Measurements from ENCODE around the gene HEYL.

HEYL gene

GRCh38 chr1:39639305-39640130, at the start of gene HEYL:
HEYL (minus strand) TSS chr1:39639643; CDS start chr1:39639625, 18 bp downstream.
- DNase-seq (ENCODE audit: extremely low spot score, insufficient read length, low read depth) (no peak), FAIRE-seq (no peak)

GRCh38 chr1:39689214-39689613, 49.8 kb upstream of the HEYL start:
- DNase-seq (ENCODE audit: extremely low spot score, insufficient read length, low read depth) (no peak), FAIRE-seq (no peak)

DNA sequence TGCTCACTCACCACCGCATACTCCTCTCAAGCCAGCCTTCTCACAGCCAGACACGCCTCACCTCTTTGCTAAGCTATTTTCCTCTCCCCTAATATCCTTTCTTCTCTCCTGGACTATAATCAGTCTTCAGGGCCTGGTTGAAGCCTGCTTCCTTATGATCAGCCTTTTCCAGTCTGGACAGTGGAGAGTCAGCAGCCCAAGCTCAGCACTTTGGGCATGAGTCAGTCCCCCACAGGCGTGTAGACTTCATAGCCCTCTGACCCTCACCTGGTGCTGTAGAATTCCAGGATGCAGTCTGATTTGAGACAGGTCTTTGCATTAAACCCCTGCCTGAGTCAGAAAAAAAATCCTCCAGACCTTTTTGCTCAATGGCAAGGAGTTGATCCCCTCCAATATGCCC, 49.3 kb upstream of the HEYL start:
- DNase-seq (ENCODE audit: extremely low spot score, insufficient read length, low read depth), result no peak
- FAIRE-seq, result no peak

- FAIRE-seq, result no peak
- no peak for DNase-seq (ENCODE audit: extremely low spot score, insufficient read length, low read depth)
Observed at GRCh38 chr1:39687243-39687642, 47.8 kb upstream of the HEYL start.

DNA sequence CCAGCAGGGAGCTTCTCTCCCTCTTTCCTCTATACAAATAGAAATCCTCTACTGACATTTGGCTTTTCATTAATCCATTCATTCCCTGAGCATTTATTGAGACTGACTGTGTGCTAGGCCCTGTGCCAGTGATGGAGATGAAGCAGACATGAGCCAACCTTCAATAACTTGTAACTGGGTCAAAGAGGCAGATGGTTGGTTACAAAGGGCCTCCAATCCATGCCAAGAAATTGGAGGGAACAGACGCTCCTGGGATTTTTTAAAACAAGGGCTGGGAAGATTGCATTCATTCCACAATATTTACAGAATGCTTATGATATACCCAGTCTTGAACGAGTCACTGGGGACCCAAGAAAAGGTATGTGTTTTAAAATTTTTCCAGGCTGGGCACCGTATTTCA, 45.6 kb upstream of the HEYL start:
- FAIRE-seq (no peak), DNase-seq (ENCODE audit: extremely low spot score, insufficient read length, low read depth) (no peak)

- FAIRE-seq, result no peak
- DNase-seq (ENCODE audit: extremely low spot score, insufficient read length, low read depth), result no peak
Observed at GRCh38 chr1:39684313-39684664, 44.8 kb upstream of the HEYL start.

DNA sequence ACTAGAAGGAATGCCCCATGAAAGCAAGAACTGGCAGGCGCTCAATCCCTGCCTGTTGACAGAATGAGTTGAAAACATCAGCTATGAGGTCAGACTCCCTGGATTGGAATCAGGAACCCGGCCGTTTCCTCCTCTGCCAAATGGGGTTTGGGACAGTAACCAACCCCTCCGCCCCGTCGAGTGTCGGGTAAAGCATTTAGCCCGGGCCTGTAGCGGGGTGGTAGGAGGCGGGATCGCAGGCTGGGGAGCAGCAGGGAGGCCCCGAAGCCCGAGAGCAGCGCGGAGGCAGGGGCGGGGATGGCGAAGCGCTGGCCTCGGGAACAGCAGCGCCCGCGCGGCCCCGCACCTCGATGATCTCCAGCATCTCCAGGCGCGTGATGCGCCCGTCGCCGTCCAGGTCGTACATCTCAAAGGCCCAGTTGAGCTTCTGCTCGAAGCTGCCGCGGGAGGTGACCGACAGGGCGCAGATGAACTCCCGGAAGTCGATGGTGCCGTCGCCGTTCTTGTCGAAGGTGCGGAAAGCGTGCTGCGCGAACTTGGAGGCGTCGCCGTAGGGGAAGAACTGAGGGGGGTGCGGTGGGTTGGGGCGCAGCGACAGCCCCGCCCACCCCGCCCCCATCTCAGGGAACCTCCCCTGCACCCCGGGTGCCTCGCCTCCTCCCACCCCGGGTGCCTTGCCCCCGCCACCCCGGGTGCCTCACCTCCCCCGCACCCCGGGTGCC, 44.3 kb upstream of the HEYL start:
- DNase-seq (ENCODE audit: extremely low spot score, insufficient read length, low read depth) (no peak), FAIRE-seq (no peak)

GRCh38 chr1:39681999-39682398, 42.6 kb upstream of the HEYL start:
- FAIRE-seq (no peak), DNase-seq (ENCODE audit: extremely low spot score, insufficient read length, low read depth) (no peak)

- DNase-seq (ENCODE audit: extremely low spot score, insufficient read length, low read depth), result no peak
- no peak for FAIRE-seq
Observed at GRCh38 chr1:39681294-39681693, 41.9 kb upstream of the HEYL start.

- DNase-seq (ENCODE audit: extremely low spot score, insufficient read length, low read depth) (no peak), FAIRE-seq (no peak)
Observed at GRCh38 chr1:39680751-39681150, 41.3 kb upstream of the HEYL start.

DNA sequence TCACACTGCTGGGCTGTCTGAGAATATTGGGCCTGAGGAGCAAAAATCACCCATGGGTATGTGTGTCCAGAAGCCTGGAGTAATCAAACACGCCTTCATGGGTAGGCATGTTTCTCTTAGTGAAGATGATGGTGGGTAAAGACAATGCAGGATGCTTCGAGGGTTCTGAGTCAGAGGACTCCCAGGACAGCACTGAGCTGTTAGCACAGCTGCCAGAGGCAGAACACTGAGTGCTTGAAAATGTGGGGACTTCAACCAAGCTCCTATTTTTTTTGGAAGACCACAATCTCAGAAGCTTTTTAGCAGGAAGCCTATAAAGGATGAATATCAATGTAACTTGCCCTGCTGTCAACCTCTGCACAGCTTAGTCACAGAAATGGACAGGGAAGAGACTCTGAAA, 40.4 kb upstream of the HEYL start:
- no peak for DNase-seq (ENCODE audit: extremely low spot score, insufficient read length, low read depth)
- FAIRE-seq, result no peak

DNA sequence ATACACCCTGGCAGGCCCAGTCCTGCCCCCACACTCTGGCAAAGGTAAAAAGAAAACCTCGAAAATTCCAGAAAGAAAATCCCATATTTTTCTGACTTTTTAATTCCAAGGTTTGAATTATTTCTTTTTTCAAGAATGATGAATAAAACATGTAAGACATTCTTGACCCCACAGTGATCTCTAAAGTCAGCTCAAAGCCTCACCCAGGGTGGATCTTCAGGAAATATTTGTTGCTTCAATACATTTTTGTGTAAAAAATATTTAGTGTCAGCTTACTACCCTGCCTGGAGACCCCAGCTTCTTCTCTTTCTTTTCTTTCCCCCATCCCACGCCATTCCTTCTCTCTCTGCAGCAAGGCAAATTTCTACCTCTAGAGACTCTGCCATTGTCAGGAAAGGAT, 39.4 kb upstream of the HEYL start:
- DNase-seq (ENCODE audit: extremely low spot score, insufficient read length, low read depth) (no peak), FAIRE-seq (no peak)

DNA sequence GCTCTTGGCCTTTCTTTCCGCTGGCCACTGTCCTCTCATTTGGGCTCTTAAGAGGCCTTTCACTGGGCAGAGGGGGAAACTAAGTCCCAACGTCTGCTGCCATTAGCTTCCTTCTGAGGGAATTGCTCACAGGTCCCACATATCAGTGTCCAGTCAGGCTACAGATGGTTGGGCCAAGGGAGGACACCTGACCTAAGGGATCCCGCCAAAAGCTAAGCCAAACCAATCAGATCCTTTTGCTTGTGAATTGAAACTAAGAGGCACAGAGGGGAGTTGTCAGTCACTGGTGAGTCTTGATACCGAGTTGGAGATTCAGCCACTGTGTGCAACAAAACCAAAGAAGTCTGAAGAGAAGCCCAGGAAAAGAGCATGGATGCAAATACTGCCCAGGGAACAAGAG, 38.2 kb upstream of the HEYL start:
- no peak for FAIRE-seq

DNA sequence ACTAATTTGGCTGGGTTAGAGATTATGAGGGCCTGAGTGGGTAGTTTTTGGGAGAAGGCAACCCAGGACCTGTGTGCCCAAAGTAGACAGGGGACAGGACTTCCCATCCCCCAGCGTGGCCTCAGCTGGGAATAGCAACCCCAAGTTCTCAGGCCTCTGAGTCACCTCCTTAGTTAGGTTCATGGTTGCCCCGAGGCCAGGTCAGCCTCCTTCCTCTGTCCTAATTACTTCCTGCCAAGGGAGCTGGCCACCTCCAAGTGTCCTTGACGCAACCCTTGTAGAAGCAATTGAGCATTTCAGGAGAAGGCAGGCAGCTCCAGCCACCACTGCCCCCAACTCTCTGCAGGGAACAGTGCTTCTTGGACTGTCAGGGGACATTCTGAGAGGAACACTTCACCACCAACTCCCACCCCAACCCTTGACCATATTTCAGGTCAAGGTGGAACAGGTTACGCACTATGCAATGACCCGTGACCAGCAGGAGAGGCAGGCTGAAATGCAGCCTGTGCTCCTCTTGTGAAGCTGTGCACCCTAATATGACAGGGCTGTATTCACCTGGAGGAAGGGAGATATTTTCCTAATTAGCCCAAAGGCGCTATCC, 37.6 kb upstream of the HEYL start:
- DNase-seq (ENCODE audit: extremely low spot score, insufficient read length, low read depth) (no peak), FAIRE-seq (no peak)

More for the DNA sequence above, 38.2 kb upstream of the HEYL start:
- no peak for DNase-seq (ENCODE audit: extremely low spot score, insufficient read length, low read depth)

GRCh38 chr1:39675220-39675619, 35.8 kb upstream of the HEYL start:
- DNase-seq (ENCODE audit: extremely low spot score, insufficient read length, low read depth) (no peak), FAIRE-seq (no peak)

DNA sequence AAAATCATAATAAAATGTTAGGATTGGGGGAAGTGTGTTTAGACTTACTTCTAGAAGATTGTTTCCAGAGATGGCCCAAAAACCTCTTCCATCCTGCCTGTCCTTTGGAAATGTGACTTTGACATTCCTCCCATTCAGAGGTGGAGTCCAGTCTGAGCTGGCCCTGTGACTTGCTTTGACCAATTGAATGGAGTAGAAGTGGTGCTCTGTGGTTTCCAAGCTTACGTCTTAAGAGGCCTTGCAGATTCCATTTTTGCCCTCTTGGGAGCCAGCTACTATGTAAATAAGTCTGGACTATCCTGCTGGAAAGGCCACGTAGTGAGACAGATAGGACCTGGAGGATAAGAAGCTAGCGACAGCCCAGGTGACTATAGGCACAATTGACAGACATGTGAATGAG, 33.8 kb upstream of the HEYL start:
- no peak for FAIRE-seq
- DNase-seq (ENCODE audit: extremely low spot score, insufficient read length, low read depth), result no peak

- DNase-seq (ENCODE audit: extremely low spot score, insufficient read length, low read depth), result no peak
- no peak for FAIRE-seq
Observed at GRCh38 chr1:39672551-39672947, 33.1 kb upstream of the HEYL start.

DNA sequence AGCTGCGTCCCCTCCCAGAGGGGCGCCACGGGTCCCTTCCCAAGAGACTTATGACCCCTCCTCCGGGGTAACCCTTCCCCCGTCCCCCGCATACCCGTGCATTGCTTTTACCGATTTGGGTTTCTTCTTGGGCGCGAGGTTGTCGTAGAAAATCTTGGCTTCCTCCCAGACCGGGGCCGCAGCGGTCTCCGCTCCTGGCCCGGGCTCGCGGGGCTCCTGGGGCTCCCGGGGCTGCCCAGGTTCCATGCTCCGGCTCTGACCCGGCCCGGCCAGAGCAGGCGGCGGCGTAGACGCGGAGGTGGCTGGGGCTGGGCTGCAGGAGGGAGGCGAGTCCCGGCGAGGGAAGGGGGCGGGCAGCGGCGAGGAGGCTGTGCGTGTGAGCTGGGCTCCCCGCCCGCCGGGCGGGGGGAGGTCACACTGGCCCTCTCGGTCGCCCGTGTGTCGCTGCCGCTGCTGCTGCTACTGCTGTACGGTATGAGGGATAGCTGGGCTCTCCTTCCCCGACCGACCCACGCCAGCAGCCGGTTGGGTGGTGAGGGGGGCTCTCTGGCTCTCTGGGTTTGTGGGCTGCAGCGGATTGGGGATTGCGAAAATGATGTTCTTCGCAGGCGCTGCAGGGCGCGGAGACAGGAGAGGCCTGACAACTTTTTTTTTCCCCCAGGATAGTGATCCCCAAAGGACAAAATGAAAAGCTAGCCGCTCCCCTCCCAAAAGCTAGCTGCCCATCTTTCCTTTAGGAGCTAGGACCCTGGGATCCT, 32.5 kb upstream of the HEYL start, which contains the start of gene NT5C1A:
NT5C1A (minus strand) TSS at position 315 of the 758 bp plus-strand sequence; CDS start at position 246, 69 bp downstream.
- FAIRE-seq (no peak), DNase-seq (ENCODE audit: extremely low spot score, insufficient read length, low read depth) (no peak)

GRCh38 chr1:39671433-39671792, 32.0 kb upstream of the HEYL start:
- FAIRE-seq (no peak), DNase-seq (ENCODE audit: extremely low spot score, insufficient read length, low read depth) (no peak)

- no peak for DNase-seq (ENCODE audit: extremely low spot score, insufficient read length, low read depth)
- no peak for FAIRE-seq
Observed at GRCh38 chr1:39670689-39671088, 31.2 kb upstream of the HEYL start.

Measured in GM18507 (cell line).